GM12864 (cell line): Measurements from ENCODE around the gene KRT33B.
"Not testable (repeated sequence)": the region's sequence is repeated elsewhere in the genome, so short reads cannot be mapped to it uniquely, and the experiment has no call there.

Source experiments
- DNase-seq: peaks from one replicate; pipeline ENCODE4 v3.0.0-alpha.2; 2011; ENCODE audit warnings: low read depth
- H3K4me3 ChIP-seq: 2 replicates; pipeline ENCODE4 v1.5.1; 2011; ENCODE audit warnings: mild to moderate bottlenecking, low read depth, low read length, control low read depth
- CTCF ChIP-seq: IDR thresholded peaks from 2 replicates; pipeline ENCODE4 v1.5.1; 2011; ENCODE audit warnings: low read depth, mild to moderate bottlenecking, moderate library complexity, low read length, control low read depth, inconsistent platforms; ENCODE audit errors: missing control alignments

KRT33B gene

GRCh38 chr17:41347869-41348760 is 21.5 kb downstream of the KRT33B start:
- TF ChIP-seq CTCF: no peak
- no peak overlapping the region for H3K4me3 ChIP-seq
- DNase-seq: no peak

GRCh38 chr17:41346421-41346820 is 23.2 kb downstream of the KRT33B start:
- not testable (repeated sequence) for DNase-seq, H3K4me3 ChIP-seq

GRCh38 chr17:41345992-41346391 is 23.6 kb downstream of the KRT33B start:
- no peak for TF ChIP-seq CTCF
- DNase-seq: no peak
- no peak overlapping the region for H3K4me3 ChIP-seq

GRCh38 chr17:41343029-41343428 is 26.6 kb downstream of the KRT33B start:
- DNase-seq: no peak
- H3K4me3 ChIP-seq: no peak overlapping the region
- no peak for TF ChIP-seq CTCF

- no peak for TF ChIP-seq CTCF
- peak; percentile 10 for DNase-seq
- no peak overlapping the region for H3K4me3 ChIP-seq
Measured at GRCh38 chr17:41340934-41341861, 28.4 kb downstream of the KRT33B start.

- DNase-seq: no peak
- no peak for TF ChIP-seq CTCF
- no peak overlapping the region for H3K4me3 ChIP-seq
Measured at GRCh38 chr17:41340494-41340893, 29.1 kb downstream of the KRT33B start.

GRCh38 chr17:41339571-41340172 is 29.9 kb downstream of the KRT33B start:
- DNase-seq: no peak
- no peak overlapping the region for H3K4me3 ChIP-seq
- no peak for TF ChIP-seq CTCF
